Epithelial cell of proximal tubule (primary cell): Measurements from ENCODE around the gene ITGA8. TPM values are rescaled to one million over a fixed set of nuclear protein-coding genes. Genes with fewer than 3 reads are reported as not detected.

Source experiments
- DNase-seq: peaks from one replicate; pipeline ENCODE4 v3.0.0-alpha.2; 2011; ENCODE audit warnings: low read depth
- H3K4me3 ChIP-seq: 2 replicates; pipeline ENCODE4 v1.5.1; 2011; ENCODE audit warnings: low read depth, mild to moderate bottlenecking, low read length
- total RNA-seq: library from RNA; depleted of rRNA; stranded (reverse); fragments of >200 nt; gene quantifications from 2 replicates; pipeline ENCODE4 v1.2.3, GENCODE V29; 2015
- TF ChIP-seq, protein P1 (sequence below): conservative IDR thresholded peaks from 2 replicates; pipeline ENCODE4 v1.5.1; 2012; ENCODE audit warnings: low read depth, mild to moderate bottlenecking, low read length

Gene ITGA8
- total RNA-seq, 1 donor from 2014 or later, result 0.06 TPM

DNA sequence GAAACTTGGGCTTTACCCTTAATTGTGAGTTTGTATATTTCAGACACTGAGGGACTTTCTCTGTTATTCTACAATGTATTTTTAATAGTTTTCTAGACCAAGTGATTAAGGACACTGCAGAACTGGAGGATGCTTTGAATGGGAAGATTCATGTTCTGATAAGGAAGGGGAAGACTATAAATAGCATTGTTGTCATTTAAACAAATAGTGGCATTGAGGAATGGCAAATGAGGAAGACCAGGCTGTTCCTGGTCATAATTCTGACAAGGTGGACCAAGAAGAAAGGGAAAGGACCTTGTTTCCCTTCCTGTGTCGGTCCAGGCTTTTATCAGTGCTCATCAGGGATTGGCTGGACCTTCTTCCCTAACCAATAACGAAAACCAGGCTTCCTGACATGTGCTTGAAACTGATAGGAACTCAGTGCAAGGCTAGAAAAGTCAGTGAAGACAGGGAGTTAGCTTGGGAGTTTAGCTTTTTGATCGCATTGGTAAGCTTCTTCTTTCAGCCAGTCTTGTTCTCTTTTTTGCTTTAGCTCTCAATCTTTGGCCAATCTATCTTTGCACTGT is 116.2 kb downstream of the ITGA8 start:
- TF ChIP-seq, protein P1, sequence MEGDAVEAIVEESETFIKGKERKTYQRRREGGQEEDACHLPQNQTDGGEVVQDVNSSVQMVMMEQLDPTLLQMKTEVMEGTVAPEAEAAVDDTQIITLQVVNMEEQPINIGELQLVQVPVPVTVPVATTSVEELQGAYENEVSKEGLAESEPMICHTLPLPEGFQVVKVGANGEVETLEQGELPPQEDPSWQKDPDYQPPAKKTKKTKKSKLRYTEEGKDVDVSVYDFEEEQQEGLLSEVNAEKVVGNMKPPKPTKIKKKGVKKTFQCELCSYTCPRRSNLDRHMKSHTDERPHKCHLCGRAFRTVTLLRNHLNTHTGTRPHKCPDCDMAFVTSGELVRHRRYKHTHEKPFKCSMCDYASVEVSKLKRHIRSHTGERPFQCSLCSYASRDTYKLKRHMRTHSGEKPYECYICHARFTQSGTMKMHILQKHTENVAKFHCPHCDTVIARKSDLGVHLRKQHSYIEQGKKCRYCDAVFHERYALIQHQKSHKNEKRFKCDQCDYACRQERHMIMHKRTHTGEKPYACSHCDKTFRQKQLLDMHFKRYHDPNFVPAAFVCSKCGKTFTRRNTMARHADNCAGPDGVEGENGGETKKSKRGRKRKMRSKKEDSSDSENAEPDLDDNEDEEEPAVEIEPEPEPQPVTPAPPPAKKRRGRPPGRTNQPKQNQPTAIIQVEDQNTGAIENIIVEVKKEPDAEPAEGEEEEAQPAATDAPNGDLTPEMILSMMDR, result no peak
- no peak for DNase-seq
- H3K4me3 ChIP-seq, result no peak overlapping the region

DNA sequence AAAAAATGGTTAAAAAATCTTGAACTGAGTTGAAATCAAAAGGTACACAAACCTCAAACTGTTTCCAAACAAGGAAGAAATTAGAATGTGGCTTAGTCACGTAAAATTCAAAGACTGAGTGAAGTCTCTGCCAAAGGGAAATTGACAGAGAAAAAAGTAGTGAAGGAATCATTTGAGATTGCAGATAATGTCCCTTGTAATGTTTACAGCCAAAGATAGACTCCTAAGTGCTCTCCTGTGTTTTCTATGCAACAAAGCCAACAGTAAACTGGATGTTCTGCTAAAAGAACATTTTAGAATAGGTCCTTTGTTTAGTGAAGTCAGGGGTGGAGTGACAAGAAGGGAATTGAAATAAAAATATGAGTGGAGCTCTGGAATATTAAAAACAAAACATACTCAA is 117.9 kb downstream of the ITGA8 start:
- DNase-seq, result no peak
- no peak overlapping the region for H3K4me3 ChIP-seq
- TF ChIP-seq, protein P1, result no peak

DNA sequence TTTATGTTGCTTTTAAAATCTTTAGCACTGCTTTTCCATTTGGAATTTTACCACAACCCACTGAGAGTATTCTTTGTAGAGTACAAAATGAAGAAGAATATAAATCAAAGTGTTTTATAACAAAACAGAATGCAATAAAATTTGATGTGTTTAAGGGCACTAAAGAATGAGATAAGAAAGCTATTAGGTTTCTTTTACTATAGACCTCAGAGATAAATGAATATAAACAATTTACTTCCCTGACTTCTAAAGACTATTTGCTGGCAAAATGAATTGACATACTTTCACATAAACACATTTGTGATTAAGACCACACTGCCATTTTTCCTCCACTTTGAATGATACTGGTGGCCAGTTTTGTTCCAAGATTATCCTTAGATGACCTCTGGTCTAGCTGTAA is 124.5 kb downstream of the ITGA8 start:
- TF ChIP-seq, protein P1, result no peak
- no peak for DNase-seq
- no peak overlapping the region for H3K4me3 ChIP-seq

DNA sequence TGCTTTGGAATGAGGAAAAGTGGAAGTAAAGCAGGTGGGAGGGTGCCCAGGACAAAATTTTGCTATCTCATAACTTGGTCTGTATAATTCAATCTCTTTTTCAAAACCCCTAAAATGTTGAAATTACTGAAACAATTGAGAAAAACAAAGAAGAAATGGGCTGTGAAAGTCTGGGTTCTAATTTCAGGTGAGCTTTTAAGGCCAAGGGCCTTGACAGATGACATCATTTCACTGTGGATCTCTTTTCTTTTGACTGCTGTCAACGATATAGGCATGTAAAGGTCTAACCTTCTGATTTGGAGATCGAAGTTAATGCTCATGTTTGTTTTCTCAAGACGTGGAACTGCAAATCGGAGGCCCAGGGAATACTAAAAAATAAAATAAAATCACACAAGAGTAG is 127.8 kb downstream of the ITGA8 start:
- H3K4me3 ChIP-seq, result no peak overlapping the region
- TF ChIP-seq, protein P1, result no peak

DNA sequence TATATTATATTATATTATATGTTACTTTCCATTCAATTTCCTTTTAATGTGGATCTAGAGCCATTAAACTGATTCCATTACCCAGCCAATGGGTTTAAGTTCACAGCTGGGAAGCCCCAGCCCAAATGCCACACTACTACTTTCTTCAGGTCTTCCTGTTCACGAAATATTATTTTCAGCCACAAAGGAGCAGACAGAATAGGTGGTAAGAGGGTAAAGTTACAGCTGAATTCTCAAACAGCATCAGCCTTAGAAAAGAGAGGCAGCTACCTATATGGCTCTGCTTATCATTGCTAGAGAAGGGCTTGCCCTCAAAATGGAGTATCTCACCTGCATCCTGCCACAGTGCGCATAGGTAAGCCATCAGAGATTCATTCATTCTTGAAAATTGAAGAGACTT is 128.3 kb downstream of the ITGA8 start:
- TF ChIP-seq, protein P1, result no peak
- H3K4me3 ChIP-seq, result no peak overlapping the region
- DNase-seq, result no peak

More for the DNA sequence above, 127.8 kb downstream of the ITGA8 start:
- no peak for DNase-seq

DNA sequence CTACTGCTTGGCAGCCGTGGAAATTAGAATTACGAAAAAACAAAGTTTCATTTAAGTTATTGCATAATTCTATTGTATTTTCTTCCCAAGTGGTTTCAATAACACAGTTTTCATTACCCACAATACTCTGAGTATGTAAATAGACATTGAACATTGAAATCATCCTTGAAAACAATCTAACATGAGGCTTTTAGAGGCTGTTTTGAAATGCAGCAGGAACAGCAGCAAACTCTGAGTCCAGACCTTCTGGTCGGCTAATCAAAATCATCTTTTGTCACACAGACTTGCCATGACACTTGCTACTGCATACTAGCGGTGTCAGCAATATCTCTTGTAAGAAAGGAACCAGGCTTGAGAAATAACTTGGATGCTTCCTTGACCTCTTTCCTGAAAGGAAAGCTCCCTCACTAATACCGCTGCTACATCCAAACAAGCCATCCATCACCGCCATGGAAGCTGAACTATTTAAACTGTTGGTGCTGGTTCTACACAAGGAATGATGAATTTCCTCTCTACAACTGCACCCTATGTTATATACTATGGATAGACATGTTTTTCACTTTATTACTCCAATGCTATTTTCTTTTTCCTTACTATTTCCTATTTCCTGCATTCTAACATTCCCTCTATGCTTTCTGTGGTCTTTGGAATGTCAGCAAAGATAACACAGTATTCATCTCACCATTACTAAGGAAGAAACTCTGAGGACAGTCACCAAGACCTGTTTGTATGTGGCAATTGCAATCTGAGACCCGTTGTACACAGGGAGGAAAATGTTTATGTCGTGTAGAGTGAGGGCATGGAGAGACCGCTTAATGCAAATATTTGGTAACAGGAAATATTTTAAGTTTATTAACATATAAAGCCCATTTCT is 130.8 kb downstream of the ITGA8 start:
- no peak overlapping the region for H3K4me3 ChIP-seq
- DNase-seq, result no peak
- TF ChIP-seq, protein P1, result no peak
